NCI-H146 treated with DMSO at 0.1 percent for 48 hours (cell line): ENCODE data around the gene DSCAML1.
A peak's percentile ranks its signal among the peaks of the same experiment; 100 is the strongest.

Experiments
- DNase-seq: peaks from one replicate; lab custom pipeline; 2025; ENCODE audit not compliant: unreplicated experiment; lab: John Stamatoyannopoulos, UW

Gene DSCAML1

DNA sequence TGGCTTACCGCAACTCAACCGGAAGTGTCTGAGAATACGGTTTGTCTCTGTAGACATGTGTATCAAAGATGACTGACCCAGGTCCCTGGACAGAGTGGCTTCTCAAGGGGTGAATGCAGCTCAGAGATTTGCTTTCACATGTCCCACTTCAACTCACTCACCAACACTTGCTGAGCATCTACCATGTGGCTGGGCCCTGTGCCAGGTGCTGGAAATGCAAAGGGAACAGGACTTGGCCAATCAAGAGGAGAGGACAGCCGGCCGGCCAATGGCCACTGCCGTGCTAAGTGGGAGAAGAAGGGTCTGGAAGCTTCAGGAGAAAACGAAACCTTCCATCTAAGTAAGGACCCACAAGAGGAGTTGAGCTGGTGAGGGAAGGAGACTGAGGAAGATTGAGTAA is 318.1 kb downstream of the DSCAML1 start:
- no peak for DNase-seq

DNA sequence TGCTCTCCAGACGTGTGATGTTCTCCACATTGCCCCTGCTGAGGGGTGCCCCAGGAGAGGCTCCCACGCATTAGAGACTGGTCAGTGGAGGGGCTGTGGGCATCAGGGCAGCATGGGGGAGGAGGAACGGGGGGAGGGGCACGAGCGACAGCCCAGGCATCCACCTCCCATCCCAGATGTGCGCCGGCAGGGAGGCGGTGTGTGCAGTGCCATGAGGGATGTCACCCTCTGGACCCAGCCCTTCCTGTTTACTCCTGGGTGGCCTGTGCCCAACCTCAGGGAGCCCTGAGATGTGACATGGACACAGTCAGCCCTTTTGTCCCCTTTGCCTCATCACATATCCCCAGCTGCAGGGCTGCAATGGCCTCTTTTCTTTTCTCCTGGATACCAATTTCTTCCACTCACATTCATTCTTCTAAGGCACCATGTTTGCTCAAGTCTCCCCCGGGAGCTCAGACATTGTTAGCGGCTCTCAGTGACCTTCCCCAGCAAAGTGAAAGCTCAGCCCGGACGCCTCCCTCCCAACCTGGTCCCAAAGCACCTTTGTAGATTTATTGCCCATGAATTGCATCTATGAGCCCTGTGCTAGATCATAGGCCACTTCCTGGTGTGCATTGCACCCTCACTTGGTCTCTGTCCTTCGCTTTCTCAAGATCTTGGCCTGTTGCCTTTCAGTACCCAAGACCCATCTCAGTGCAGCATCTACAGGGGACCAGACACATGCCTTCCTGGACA is 318.7 kb downstream of the DSCAML1 start:
- DNase-seq, result no peak

DNA sequence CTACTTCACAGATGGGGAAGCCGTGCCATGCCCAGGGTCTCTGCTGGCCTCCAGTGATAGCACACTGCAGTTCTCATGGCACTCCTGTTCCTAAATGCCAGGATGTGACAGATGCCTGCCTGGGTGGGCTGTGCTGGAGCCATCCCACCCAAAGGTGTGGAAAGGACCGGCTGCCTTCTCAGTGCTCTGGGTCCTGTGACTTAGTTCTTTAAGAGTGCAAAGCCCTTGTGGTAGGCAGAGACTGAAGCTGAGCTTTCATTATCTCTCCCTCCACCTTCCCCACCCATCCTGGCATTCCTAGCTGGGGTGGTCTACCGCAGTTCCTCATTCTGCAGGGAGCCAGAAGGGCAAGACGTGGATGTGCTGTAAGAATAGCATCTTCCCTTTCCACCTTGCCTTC is 319.3 kb downstream of the DSCAML1 start:
- no peak for DNase-seq

- no peak for DNase-seq
Observed at GRCh38 chr11:117476531-117477142, 320.4 kb downstream of the DSCAML1 start.

GRCh38 chr11:117475716-117476530 is 321.1 kb downstream of the DSCAML1 start:
- DNase-seq, result no peak

- peak; percentile 88 for DNase-seq
Observed at GRCh38 chr11:117473481-117474091, 323.4 kb downstream of the DSCAML1 start.

GRCh38 chr11:117471776-117472175 is 325.2 kb downstream of the DSCAML1 start:
- no peak for DNase-seq

DNA sequence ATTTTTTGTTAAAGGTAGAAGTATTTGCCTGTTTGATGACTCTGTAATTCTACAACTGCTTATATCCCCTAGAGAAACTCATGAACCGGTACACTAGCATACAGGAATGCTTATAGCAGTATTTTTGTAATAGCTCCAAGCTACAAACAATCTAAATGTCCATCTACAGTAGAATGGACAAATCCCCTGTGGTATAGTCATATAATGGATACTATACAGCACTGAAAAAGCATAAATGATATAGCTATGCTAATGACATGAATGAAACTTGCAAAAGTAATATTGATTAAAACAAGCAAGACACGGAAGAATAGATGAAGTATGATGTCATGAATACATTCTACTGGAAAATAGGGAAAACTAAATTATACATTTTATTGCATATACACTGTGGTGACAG is 326.4 kb downstream of the DSCAML1 start:
- DNase-seq, result no peak

DNA sequence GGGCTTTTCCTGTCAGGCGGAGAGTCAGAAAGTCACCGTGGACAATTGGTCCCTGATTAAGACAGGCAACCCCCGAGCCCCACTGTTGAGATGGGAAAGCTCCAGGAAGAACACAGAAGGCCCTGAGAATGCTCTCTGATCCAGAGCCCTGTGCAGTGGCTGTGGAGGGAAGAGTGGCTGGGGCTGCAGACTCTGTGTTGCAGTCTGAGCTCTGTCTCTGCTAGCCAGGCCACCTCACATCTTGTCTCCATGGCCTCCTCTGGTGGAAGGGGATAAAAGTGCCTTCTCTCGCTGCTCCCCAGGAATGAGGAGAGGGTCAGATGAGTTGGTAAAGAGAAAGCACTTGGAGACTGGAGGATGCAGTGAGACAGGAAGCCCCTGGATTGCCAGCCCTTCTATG is 328.1 kb downstream of the DSCAML1 start:
- no peak for DNase-seq

GRCh38 chr11:117467770-117468169 is 329.2 kb downstream of the DSCAML1 start:
- no peak for DNase-seq

DNA sequence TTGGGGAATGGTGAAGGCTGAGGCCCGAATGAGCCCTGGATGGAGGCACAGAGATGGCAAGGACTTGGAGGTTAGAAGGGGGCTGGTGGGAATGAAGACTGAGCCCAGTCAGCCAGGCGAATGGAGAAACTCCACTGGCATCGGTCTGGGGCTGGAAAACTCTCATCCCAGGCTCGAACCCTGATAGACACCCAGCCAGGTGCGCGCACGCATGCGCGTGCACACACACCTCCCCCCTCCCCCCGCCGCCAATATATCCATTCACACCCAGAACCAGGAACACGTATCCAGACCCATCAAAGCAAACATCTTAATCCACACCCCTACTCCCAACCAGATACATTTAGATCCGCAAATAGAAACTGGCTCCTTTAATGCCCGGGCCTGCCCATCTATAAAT is 330.1 kb downstream of the DSCAML1 start:
- DNase-seq, result no peak

GRCh38 chr11:117465236-117465997 is 331.6 kb downstream of the DSCAML1 start:
- no peak for DNase-seq

GRCh38 chr11:117464778-117465177 is 332.2 kb downstream of the DSCAML1 start:
- no peak for DNase-seq

DNA sequence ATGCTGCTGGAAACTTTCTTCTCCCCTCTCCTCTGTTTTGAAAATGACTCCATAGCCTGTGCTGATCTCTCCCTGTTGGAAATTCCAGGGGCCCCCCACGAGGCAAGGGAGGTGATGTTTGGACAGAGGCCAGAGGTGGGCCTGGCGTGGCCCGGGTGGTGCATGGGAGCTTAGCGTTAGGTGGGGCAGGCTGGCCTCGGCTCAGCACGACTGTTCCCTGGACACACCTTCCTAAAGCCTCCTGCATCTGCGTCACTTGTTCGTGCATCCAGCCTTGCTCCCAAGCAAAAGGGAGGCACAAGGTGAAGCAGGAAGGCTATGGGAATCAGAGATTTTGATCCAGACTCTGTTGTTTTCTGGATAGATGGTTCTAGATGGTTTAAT is 334.2 kb downstream of the DSCAML1 start:
- DNase-seq, result no peak

- DNase-seq, result no peak
Observed at GRCh38 chr11:117462183-117462863, 334.7 kb downstream of the DSCAML1 start.

GRCh38 chr11:117461396-117462182 is 335.4 kb downstream of the DSCAML1 start:
- no peak for DNase-seq

DNA sequence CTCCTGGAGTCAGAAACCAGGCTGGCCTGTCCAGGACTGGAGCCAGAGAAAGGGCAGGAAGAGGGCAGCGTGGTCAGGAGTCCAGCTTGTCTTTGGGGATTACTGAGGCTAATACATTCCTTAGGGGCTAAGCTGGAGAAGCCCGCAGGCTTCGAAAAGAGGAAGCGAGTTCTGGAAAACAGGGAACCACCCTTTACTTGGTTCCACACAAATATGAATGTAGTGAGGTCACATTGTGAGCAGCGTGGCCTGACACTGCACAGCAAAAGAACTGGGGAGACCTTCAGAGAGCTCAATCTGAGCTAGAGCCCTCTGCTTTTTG is 337.1 kb downstream of the DSCAML1 start:
- no peak for DNase-seq

DNA sequence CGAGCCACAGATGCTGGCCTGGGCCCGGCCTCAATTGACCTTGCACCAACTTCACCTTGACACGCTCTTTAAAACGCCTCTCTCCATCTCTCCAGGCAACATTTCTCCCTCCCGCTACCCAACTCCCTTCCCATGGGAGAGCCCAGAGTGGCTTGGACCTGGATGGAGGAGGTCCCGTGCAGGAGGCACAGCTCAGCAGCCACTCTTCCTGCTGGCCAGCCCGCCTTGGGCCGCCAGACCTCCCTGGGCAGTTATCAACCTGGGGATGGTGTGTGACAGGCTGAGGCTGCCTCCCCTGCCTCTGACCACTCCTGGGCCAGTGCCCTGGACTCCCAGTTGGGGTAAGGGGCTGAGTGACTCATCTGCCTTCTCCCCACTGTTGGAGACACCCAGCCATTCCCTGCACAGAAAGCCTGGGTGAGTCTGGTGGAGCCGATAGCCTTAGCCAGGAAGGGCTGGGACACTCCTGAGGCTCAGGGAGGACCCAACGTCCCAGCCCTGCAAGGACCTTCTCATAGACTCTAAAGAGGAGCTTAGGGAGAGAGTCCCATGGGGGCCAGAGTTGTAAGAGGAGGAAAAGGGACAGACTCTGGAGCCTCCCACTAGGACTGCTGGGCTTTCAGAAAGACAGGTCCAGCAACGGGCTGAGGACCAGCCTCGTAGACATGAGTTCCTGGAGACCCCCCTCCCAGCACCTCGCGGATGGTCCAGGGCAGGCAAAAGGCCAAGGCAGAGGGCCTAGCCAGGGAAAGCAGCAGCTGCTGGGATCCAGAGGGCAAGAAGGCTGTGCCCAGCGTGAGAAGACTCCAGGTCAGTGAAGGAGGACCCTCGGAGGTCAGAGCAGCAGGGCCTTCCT is 337.7 kb downstream of the DSCAML1 start:
- DNase-seq, result no peak
